Gastrocnemius medialis (tissue), 4 donors: Measurements from ENCODE around the gene FBLN2. TPM values are rescaled to one million over a fixed set of nuclear protein-coding genes. Genes with fewer than 3 reads are reported as not detected.

ENCODE experiments used
- ATAC-seq, 2 donors: fragments of 150-250 bp; one replicate each; pipeline ENCODE4 v1.9.1; 2016
- DNase-seq, 2 donors: peaks; one replicate each; pipeline ENCODE4 v3.0.0-alpha.2; 2019
- H3K27ac ChIP-seq, 4 donors: fragments of 200-600 bp; sonication (generic); 1 replicate in 1 of 4; 2 replicates in 3 of 4; pipeline ENCODE4 v1.5.1; 2016 to 2018; ENCODE audit warnings: mild to moderate bottlenecking in 2 of 4, moderate library complexity in 1 of 4
- H3K27me3 ChIP-seq, 3 donors: fragments of 200-600 bp; sonication (generic) in 2 of 3; 1 replicate in 1 of 3; 2 replicates in 2 of 3; pipeline versions ENCODE4 v1.5.1 to v1.6.0; 2016 to 2019; ENCODE audit warnings: mild to moderate bottlenecking in 1 of 3, moderate library complexity in 1 of 3
- H3K36me3 ChIP-seq, 2 donors: fragments of 200-600 bp; sonication (generic) in 1 of 2; one replicate each; pipeline ENCODE4 v1.5.1; 2017 to 2018
- H3K4me1 ChIP-seq, 2 donors: fragments of 200-600 bp; sonication (generic) in 1 of 2; one replicate each; pipeline ENCODE4 v1.5.1; 2016 to 2017; ENCODE audit warnings: mild to moderate bottlenecking in 2 of 2
- H3K4me3 ChIP-seq, 4 donors: fragments of 200-600 bp; sonication (generic) in 3 of 4; 1 replicate in 1 of 4; 2 replicates in 3 of 4; pipeline ENCODE4 v1.5.1; 2016 to 2019; ENCODE audit warnings: mild to moderate bottlenecking in 2 of 4
- H3K9me3 ChIP-seq, 3 donors: fragments of 200-600 bp; sonication (generic) in 2 of 3; 1 replicate in 1 of 3; 2 replicates in 2 of 3; pipeline ENCODE4 v1.5.1; 2016 to 2019
- POLR2A ChIP-seq, 2 donors: fragments of 450-650 bp; IDR thresholded peaks; one replicate each; pipeline ENCODE4 v1.6.1; 2017; ENCODE audit warnings: antibody characterized with exemption in 2 of 2, mild to moderate bottlenecking in 2 of 2, moderate library complexity in 2 of 2
- in situ Hi-C, 4 donors: fragments of 200-750 bp; cut with MboI; loops; one replicate each; pipeline versions ENCODE4 v1.15.0 to v1.8.0; 2017; ENCODE audit warnings: low sequenced_read_pairs in 4 of 4
- intact Hi-C: fragments of 100-400 bp; cut with DNase I; formaldehyde crosslinking; loops from one replicate; pipeline ENCODE4 v1.15.1; 2023; ENCODE audit warnings: low total_unique reads
- total RNA-seq, 4 donors: library from RNA; depleted of rRNA; stranded (reverse); fragments of >200 nt; gene quantifications; one replicate each; pipeline versions ENCODE4 v1.1.0 to v1.2.3, GENCODE V29; 2016
- TF ChIP-seq, protein P1 (sequence below), 5 experiments: fragments of 450-650 bp in 3 of 5; fragments of 200-600 bp in 2 of 5; sonication (generic) in 2 of 5; IDR thresholded peaks in 4 of 5; conservative IDR thresholded peaks in 1 of 5; 1 replicate in 4 of 5; 2 replicates in 1 of 5; pipeline ENCODE4 v1.5.1; 2016 to 2019; ENCODE audit warnings: antibody characterized with exemption in 5 of 5, mild to moderate bottlenecking in 3 of 5, moderate library complexity in 3 of 5

Gene FBLN2
- total RNA-seq, 4 donors from 2014 or later: 28.9 to 45.7 (median 34.0) TPM

- TF ChIP-seq, protein P1, sequence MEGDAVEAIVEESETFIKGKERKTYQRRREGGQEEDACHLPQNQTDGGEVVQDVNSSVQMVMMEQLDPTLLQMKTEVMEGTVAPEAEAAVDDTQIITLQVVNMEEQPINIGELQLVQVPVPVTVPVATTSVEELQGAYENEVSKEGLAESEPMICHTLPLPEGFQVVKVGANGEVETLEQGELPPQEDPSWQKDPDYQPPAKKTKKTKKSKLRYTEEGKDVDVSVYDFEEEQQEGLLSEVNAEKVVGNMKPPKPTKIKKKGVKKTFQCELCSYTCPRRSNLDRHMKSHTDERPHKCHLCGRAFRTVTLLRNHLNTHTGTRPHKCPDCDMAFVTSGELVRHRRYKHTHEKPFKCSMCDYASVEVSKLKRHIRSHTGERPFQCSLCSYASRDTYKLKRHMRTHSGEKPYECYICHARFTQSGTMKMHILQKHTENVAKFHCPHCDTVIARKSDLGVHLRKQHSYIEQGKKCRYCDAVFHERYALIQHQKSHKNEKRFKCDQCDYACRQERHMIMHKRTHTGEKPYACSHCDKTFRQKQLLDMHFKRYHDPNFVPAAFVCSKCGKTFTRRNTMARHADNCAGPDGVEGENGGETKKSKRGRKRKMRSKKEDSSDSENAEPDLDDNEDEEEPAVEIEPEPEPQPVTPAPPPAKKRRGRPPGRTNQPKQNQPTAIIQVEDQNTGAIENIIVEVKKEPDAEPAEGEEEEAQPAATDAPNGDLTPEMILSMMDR (IDR thresholded peaks at IDR 0.05 in 4 of 5, conservative IDR thresholded peaks at IDR 0.05 in 1 of 5): no peak
- no peak for TF ChIP-seq POLR2A (IDR thresholded peaks at IDR 0.05)
Measured at GRCh38 chr3:13590841-13591520, 42.1 kb downstream of the FBLN2 start.

DNA sequence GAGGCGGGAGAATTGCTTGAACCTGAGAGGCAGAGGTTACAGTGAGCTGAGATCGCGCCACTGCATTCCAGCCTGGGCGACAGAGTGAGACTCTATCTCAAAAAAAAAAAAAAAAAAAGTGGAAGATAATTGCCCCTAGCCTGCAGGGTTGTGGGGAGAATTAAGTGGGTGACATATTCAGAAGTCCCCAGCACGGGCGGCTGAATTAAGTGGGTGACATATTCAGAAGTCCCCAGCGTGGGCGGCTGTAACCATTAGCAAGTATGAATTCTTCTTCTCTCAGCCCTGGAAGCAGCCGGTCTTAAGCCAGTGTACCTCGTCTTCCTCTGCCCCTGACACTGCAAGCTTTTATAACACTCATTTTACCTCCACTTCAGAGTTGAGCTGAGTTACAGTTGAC lies 44.7 kb downstream of the FBLN2 start:
- no peak for TF ChIP-seq POLR2A (IDR thresholded peaks at IDR 0.05)
- TF ChIP-seq, protein P1 (IDR thresholded peaks at IDR 0.05 in 4 of 5, conservative IDR thresholded peaks at IDR 0.05 in 1 of 5): no peak
- DNase-seq: no peak
- in situ Hi-C loops: no loop called here

More at GRCh38 chr3:13590841-13591520, 42.1 kb downstream of the FBLN2 start:
- in situ Hi-C loops: no loop called here
- Histone ChIP-seq H3K27ac (no peak overlapping the region), H3K4me1 (no peaks in the 10 kb centered on the region), H3K9me3 (no peaks in the 10 kb centered on the region), H3K27me3 (no peaks in the 10 kb centered on the region), H3K4me3 (no peak overlapping the region), H3K36me3 (no peaks in the 10 kb centered on the region)
- DNase-seq (no peak), ATAC-seq (no peak)
- intact Hi-C loops: no loop called here

GRCh38 chr3:13594146-13594545 lies 45.2 kb downstream of the FBLN2 start:
- intact Hi-C loops: no loop called here
- TF ChIP-seq POLR2A (IDR thresholded peaks at IDR 0.05): no peak
- TF ChIP-seq, protein P1 (IDR thresholded peaks at IDR 0.05 in 4 of 5, conservative IDR thresholded peaks at IDR 0.05 in 1 of 5): no peak
- Histone ChIP-seq H3K9me3 (no peaks in the 10 kb centered on the region), H3K27ac (no peak overlapping the region), H3K27me3 (no peaks in the 10 kb centered on the region), H3K4me1 (no peaks in the 10 kb centered on the region), H3K4me3 (no peak overlapping the region), H3K36me3 (no peaks in the 10 kb centered on the region)
- in situ Hi-C loops: no loop called here
- DNase-seq: no peak
- no peak for ATAC-seq

More for the DNA sequence above, 44.7 kb downstream of the FBLN2 start:
- no peak overlapping the region for H3K4me3 ChIP-seq
- no peak overlapping the region for H3K27ac ChIP-seq
- ATAC-seq: no peak
- intact Hi-C loops: no loop called here
- no peaks in the 10 kb centered on the region for H3K36me3 ChIP-seq
- H3K27me3 ChIP-seq: no peaks in the 10 kb centered on the region
- no peaks in the 10 kb centered on the region for H3K4me1 ChIP-seq
- no peaks in the 10 kb centered on the region for H3K9me3 ChIP-seq

DNA sequence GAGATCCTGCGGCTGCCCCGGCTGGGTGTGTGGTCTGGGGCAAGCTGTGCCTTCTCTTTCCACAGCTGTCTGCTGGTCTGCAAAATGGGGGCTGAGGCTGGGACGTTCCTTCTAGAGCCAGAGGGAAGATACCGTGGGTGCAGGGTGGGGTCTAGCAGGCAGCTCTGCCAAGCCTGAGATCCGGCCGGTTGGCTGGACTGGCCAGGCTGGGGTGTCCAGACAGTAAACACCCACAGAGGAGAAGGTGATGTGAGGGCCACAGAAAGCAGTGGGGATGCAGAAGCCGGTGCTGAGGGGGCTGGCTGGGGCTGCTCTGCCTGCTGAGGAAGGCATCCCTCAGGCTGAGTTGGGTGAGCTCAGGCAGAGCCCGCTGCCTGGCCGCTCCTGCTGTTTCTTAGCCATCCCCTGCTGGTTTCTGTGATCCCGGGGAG lies 46.1 kb downstream of the FBLN2 start:
- no peak for DNase-seq
- no peaks in the 10 kb centered on the region for H3K9me3 ChIP-seq
- in situ Hi-C loops: no loop called here
- ATAC-seq: no peak
- H3K4me3 ChIP-seq: no peak overlapping the region
- H3K4me1 ChIP-seq: no peaks in the 10 kb centered on the region
- no peak for TF ChIP-seq POLR2A (IDR thresholded peaks at IDR 0.05)
- TF ChIP-seq, protein P1 (IDR thresholded peaks at IDR 0.05 in 4 of 5, conservative IDR thresholded peaks at IDR 0.05 in 1 of 5): no peak
- intact Hi-C loops: no loop called here
- no peak overlapping the region for H3K27ac ChIP-seq
- no peaks in the 10 kb centered on the region for H3K27me3 ChIP-seq
- H3K36me3 ChIP-seq: no peaks in the 10 kb centered on the region

- H3K36me3 ChIP-seq: no peaks in the 10 kb centered on the region
- TF ChIP-seq, protein P1 (IDR thresholded peaks at IDR 0.05 in 4 of 5, conservative IDR thresholded peaks at IDR 0.05 in 1 of 5): no peak
- TF ChIP-seq POLR2A (IDR thresholded peaks at IDR 0.05): no peak
- no peak overlapping the region for H3K4me3 ChIP-seq
- DNase-seq: no peak
- intact Hi-C loops: no loop called here
- in situ Hi-C loops: no loop called here
- no peaks in the 10 kb centered on the region for H3K9me3 ChIP-seq
- no peak overlapping the region for H3K27ac ChIP-seq
- no peak for ATAC-seq
- H3K4me1 ChIP-seq: no peaks in the 10 kb centered on the region
- H3K27me3 ChIP-seq: no peaks in the 10 kb centered on the region
Measured at GRCh38 chr3:13595485-13595884, 46.6 kb downstream of the FBLN2 start.
